HG03135 (cell line): ENCODE data around the gene IARS2.
A peak's percentile ranks its signal among the peaks of the same experiment; 100 is the strongest.
"Not testable (repeated sequence)": the region's sequence is repeated elsewhere in the genome, so short reads cannot be mapped to it uniquely, and the experiment has no call there.

Source experiments
- ATAC-seq: cut with Tn5 transposase; IDR thresholded peaks from one replicate; pipeline ENCODE4 v1.9.1; 2021; ENCODE audit warnings: mild to moderate bottlenecking, moderate library complexity; ENCODE audit not compliant: unreplicated experiment

The IARS2 gene

GRCh38 chr1:220094016-220094911, at the start of gene IARS2:
TSS of gene IARS2 (plus strand) at chr1:220094132. CDS start at chr1:220094217, 85 bp downstream.
- peak; percentile 64 for ATAC-seq

GRCh38 chr1:220044678-220045355, 49.1 kb upstream of the IARS2 start:
- no peak for ATAC-seq

DNA sequence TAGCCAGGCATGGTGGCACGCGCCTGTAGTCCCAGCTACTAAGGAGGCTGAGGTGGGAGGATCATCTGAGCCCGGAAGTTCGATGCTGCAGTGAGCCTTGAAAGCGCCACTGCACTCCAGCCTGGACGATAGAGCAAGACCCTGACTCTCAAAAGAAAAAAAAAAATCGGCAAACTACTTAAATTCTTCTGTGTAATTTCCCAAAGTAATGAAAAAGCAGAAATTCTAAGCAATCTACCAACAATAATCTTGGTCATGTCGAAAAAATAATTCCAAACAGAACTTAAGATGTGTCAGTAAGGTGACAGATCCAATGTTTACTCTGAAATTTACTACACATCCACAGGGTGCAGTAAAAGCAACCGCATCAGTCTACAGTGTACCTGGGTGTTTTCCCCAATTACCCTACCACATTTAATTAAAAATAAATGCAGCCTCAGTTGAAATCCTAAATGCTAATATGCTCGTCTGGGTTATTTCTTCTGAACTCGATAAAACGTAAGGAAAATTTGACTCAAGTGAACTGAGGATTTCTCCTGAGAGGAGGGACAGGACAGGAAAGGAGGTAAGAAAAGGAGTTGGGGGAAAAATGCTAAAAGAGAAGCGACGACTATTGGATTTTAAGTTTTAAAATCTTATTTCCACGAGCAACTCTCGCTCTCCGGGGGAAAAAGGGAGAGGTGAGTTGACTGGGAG, 48.4 kb upstream of the IARS2 start:
- ATAC-seq, result no peak

DNA sequence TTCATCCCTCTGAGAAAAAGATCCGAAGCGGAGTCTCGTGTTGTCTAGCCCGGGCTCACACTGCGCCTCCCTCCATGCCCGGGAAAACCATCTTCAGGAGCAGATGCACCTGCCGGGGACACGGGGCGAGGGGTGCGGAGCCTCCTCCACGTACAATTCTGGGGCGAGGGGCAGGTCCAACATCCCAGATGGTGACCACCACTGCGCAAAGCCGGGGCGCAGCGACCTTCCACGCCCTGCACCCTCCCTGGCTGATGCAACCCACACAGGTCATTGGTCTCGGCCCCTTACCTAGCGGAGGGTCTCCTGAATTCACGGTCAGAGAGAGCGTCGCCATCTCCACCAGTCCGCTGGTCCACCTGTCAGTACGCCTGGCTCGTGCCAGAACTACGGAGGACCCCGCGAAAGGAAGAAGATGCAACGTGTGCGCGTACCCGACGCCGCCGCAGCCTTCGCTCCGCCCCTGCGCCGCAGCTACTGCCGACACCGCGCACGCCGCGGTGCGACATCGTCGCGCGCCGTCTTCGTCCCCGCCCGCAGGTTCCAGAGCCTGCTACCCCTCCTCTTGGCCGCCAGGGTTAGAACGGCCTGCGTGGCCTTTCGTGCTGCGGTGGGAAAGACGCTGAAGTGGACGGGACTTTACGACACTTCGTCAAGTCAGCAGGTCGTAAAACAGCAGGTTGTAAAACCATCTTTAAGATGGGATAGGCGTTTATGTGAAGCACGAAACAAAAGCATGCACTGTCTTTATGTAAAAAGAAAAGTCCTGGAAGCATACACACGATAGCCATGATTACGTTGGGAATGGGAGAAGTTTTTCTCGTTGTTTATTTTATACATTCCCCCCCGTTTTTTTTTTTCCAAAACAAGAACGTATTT, 47.6 kb upstream of the IARS2 start, which contains the start of gene EPRS1:
TSS of gene EPRS1 (minus strand) at position 454 of the 879 bp plus-strand sequence. CDS start at position 337, 117 bp downstream.
- ATAC-seq, result peak; percentile 100

DNA sequence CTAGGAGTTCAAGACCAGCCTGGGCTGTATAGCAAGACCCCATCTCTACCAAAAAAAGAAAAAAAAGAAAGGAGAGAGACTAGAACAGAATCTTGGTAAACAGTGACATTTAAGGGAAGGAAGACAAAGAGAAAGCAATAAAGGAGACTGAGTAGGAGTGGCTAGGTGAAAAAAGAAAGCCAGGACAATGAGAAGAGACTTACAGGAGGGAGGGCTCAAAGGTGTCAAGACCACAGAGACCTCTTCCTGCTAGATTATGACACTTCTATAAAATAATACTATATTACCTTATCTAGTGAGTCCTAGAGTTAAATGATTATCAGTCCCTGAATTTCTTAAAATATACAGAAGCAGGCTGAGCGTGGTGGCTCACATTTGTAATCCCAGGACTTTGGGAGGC, 37.6 kb upstream of the IARS2 start:
- ATAC-seq, result no peak

DNA sequence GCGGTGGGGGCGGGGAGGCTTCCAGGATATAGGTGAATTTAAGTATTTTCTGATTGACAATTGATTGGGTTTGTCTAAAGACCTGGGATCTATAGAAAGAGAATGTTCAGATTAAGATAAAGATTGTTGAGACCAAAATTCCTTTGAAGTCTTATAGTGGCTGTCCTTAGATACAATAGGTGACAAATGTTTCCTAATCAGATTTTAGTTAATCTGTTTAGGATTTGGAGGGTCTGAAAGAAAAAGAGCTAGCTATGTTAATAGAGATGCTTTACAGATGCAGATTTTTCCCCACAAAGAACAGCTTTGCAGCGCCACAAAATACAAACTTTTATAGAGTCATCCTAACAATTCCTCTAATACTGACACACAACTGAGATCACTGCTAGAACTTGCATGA, 33.1 kb upstream of the IARS2 start:
- ATAC-seq, result no peak

GRCh38 chr1:220062629-220063028, 31.3 kb upstream of the IARS2 start:
- ATAC-seq, result no peak

- ATAC-seq, result no peak
Measured at GRCh38 chr1:220067269-220068204, 26.4 kb upstream of the IARS2 start.

- ATAC-seq, result no peak
Measured at GRCh38 chr1:220076861-220077762, 16.8 kb upstream of the IARS2 start.

DNA sequence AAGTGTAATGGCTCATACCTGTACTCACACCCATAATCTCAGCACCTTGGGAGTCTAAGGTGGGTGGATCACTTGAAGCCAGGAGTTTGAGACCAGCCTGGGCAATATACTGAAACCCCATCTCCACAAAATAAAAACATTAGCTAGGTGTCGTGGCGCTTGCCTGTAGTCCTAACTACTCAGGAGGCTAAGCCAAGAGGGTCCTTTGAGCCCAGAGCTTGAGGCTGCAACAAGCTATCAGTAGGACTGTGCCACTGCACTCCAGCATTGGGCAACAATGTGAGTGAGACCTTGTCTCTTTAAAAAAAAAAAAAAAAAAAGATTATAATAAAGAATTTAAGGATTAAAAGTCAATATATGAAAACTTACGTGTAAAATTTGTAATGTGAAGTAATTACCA, 16.0 kb upstream of the IARS2 start:
- no peak for ATAC-seq

GRCh38 chr1:220084460-220084859, 9.5 kb upstream of the IARS2 start:
- ATAC-seq, result no peak

GRCh38 chr1:220086261-220086686, 7.7 kb upstream of the IARS2 start:
- ATAC-seq, result peak; percentile 51

DNA sequence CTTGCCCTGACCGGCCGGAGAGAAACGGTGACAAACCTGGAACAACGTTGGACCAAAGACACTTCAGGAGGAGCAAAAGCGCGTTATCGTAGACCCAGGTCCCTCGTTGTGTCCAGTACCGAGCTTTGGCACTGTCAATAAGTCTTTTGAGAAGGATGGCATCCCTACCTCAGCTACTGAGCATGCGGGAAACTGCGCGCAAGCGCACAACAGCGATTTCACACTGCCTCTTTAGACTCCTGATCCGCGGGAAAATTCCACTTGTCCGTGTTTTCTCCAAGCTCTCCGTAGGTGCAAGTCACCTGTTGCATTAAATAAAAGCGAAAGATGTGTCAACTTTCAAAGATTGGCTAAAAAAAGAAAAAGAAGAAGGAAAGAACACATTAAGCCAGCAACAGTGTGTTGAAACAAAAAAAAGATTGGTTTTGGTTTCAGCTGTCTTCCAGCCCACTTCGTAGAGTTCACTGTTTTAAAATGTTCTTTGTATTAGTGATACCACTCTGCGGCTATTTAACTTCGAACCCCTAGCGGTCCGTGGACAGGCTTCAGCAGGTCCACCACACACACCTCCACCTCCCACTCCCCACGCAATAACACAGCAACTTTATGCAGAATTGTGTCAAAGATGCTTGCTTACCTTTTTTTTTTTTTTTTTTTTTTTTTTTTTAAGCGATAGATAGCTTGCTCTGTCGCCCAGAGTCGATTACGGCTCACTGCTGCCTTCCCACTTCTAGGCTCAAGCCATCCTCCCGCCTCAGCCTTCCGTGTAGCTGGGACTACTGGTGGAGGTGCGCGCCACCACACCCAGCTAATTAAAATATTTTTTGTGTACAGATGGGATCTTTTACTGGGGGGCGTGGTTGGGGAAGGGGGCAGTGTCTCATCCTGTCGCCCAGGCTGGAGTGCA, 4.0 kb upstream of the IARS2 start, which contains the start of gene BPNT1:
TSS of gene BPNT1 (minus strand) at position 139 of the 907 bp plus-strand sequence. CDS start 9,942 bp downstream, outside the sequence.
- peak; percentile 52 for ATAC-seq

DNA sequence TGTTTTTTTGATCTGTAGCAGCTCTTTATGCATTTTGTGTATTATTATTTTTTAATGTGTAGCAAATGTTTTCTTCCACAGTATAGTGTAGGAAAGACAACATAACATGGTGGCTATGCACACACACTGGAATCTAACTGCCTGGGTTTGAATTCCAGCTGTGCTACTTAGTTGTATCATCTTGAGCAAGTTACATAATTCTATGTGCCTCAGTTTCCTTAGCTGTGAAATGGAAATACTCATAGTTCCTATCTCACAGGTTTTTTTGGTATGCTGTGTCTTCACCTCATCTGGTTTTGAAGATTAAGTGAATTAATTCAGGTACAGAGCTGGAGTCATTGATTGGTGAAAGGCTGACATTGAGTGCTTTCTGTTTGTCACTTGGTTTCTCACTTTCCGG, 1.2 kb upstream of the IARS2 start:
- no peak for ATAC-seq

GRCh38 chr1:220093361-220094015, 444 bp upstream of the IARS2 start:
- ATAC-seq, result peak; percentile 4

DNA sequence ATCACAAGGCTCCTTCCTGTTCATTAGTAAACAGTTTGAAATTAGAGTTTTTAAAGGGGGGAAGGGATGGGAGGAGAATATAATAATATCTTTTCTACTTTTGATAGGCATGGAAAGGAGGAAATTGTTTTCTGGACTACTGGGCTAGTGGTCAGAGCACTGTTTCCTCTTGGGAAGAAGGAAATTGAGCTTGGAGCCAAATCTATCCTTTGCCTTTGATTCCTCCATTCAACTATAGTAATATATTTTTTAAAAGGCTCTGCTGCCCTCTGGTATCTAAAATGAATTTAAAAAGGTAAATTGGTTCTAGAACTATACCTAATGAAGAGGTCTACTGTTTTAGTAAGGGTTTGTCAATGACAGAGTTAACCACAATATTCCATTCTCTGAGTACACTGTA, 5.9 kb downstream of the IARS2 start:
- ATAC-seq, result no peak

GRCh38 chr1:220110473-220110872, 16.5 kb downstream of the IARS2 start:
- not testable (repeated sequence) for ATAC-seq
